Measurements from ENCODE around the gene KRT83.

The KRT83 gene

DNA sequence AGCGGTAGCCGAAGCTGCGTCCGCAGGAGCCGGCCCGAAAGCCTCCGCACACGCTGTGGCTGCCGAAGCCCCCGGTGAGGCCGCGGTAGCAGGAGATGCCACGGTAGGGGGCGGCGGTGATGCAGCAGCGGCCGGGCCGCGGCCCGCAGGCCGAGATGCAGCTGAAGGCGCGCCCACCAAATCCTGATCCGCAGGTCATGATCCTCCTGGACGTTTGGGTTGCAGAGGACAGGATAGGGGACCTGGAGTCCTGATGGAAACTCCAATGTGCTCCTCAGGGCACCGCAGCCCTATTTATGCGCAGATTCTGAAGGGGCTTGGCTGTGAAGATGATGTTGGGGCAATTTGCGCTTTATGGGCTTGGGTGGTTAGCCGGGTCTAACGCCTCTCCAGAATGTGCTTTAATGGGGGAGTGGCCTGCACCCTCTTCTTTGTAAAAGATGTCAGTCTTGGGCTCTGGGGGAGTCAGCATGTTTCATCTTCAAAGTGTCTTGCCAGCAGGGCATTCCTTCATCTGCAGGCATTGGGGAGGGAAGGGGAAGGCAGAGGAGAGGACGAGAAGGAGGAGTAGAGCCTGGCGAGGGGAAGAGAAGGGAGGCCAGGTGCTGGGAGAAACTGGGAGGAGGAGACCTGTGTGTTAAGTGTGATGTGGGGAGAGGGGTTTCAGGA, 29.8 kb downstream of the KRT83 start, which contains the start of gene KRT81:
TSS of gene KRT81 (minus strand) at position 268 of the 669 bp plus-strand sequence. CDS start at position 199, 69 bp downstream.
- TF ChIP-seq, protein P1, sequence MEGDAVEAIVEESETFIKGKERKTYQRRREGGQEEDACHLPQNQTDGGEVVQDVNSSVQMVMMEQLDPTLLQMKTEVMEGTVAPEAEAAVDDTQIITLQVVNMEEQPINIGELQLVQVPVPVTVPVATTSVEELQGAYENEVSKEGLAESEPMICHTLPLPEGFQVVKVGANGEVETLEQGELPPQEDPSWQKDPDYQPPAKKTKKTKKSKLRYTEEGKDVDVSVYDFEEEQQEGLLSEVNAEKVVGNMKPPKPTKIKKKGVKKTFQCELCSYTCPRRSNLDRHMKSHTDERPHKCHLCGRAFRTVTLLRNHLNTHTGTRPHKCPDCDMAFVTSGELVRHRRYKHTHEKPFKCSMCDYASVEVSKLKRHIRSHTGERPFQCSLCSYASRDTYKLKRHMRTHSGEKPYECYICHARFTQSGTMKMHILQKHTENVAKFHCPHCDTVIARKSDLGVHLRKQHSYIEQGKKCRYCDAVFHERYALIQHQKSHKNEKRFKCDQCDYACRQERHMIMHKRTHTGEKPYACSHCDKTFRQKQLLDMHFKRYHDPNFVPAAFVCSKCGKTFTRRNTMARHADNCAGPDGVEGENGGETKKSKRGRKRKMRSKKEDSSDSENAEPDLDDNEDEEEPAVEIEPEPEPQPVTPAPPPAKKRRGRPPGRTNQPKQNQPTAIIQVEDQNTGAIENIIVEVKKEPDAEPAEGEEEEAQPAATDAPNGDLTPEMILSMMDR (IDR thresholded peaks at IDR 0.05), result no peak

DNA sequence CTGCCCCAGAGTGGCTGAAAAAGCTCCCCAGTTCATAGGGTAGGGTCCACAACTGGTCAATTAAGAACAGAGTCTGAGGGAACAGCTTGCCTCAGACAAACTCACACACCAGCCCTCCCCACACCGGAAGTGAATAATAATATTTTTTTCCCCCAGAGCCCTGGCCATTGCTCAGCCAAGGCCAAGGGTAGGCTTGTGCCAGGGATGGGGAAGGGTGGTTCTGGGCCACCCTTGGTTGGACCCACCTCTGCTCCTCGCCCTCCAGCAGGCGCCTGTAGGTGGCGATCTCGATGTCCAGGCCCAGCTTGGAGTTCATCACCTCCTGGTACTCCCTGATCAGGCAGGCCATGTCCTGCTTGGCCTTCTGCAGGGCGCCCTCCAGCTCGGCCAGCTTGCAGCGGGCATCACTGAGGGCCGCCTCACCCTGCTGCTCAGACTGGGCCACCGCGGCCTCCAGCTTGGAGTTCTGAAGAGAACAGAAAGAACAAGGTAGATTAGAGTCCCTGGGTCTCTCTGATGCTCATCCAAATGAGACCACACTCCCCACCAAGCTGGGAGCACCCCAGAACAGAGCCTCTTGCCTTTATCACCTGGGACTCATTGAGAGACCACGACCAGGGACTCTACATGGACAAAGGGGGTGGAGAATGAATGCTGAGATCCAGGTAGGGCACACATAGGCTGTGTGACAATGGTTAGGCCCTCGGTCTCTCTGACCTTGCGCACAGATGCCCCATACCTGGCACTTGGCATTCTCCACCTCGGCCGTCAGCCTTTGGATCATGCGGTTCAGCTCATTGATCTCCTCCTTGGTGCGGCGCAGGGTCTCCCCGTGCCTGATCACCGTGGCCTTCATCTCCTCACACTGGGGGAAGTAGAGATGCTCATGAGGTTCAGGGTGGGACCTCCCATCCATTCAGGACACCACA, 34.1 kb downstream of the KRT83 start:
- TF ChIP-seq, protein P1 (IDR thresholded peaks at IDR 0.05), result peak; percentile 33; the same call in 1 of the 2 replicates

DNA sequence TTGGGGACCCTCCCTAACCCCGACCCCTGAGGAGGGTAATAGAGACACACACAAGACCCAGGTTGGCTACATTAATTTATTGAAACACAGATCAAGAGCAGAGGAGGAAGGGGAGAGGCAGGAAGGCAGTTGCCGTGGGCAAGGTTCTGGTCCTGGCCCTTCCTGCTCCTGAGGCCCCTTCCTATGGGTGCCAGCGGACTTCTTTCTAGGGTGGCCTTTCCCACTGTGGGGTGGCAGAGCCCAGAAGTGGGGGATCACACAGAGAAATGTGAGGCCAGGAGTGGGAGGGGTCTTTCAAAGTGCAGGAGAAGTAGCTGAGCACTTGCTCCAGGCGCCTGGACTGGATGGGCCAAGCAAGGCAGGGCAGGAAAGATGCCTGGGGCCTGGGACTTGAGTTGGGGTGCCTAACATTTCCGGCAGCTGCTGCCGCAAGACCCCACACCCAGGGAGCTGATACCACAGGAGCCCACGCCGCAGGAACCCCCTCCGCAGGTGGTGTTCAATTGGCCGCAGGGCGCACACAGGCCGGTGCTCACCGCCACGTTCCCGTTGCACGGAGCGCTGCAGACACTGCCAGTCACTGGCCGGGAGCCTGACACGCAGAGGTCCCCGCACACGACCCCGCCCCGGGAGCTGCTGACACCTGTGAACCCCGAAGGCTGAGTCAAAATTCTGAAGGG, 35.2 kb downstream of the KRT83 start:
- TF ChIP-seq, protein P1 (IDR thresholded peaks at IDR 0.05), result no peak

DNA sequence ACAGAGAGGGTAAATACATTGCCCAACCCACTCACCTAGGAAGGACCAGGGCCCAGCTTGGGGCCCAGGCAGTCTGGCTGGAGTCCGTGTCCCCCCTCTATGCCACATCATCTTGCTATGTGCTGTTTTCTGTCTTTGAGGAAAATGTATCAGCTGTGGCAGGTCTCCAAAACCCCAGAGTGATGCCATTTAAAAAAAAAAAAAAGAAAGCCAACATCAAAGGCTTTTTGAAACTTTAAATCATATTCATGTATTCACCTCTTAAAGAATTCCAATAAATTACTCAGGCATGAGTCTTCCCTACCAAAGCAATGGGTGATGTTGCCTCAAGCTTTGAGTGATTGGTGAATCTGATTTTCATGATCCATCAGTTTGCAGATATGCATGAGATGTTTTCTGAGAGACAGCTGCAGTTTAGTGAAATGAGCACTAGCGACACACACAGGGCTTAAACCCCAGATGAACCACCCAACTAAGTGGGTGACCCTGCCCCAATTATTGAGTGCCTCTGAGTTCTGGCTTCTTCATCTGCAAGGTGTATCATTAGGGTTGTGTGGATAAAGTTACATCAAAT, 35.9 kb downstream of the KRT83 start:
- TF ChIP-seq, protein P1 (IDR thresholded peaks at IDR 0.05), result no peak

DNA sequence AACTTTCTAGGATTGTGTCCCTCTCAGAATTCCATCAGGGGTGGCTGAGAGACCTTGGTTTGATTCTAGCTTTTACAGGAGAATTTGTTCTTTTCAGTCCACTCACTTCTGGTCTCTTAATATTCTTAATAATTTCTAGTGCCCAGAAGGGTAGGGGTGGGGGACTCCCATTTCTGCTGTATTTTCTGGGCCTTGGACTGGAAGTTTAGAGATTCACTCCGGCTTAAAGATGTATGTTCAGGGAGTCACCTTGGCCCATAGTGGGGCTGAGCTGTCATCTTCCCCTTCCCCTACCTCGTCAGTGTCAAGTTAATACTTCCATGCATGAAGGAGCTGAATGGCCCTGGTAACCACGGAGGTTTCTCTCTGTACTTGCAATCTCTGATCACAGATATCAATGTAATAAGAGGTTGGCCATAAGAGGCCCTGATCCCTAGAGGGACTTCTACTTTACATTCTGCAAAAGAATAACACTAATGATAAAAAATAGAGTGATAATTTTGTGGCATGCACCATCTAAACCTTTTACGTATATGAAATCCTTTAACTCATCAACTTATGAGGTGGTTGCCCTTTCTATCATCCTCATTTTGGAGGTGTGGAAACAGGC, 36.5 kb downstream of the KRT83 start:
- TF ChIP-seq, protein P1 (IDR thresholded peaks at IDR 0.05), result no peak

DNA sequence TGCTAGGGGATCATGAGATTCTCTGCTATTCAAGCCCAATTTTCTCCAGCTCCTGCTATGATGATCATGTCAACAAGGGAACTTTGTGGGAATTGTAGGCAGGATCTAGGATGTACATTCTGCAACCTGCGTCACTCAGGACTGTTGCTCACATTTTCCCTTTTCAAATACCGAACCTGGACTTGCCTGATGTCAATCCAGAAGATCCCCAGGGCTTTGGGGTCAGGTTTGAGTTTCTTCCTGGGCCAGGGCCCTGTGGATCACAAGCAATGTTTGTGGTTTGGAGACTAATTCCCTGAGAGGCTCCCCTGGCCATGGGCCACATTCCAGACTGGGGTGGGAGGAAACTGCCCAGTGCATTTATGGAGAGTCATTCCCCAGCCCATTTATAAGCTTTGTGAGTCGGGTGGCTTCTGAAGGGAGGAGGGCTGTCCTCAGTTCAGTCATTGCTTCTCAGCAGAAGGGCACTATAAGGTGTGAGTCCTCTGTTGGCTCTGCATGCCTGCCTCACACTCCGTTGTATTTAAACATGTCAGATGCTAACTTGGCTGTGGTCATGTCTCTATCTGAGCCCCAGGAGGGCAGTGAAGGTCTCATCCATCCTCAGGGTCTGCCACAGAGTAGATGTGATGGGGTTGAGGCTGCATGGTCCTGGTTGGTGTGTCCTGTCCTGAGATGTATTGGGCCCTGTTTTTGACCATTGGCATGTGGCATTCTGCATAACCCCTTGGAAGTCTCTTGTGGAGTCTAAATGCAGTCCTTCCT, 40.2 kb downstream of the KRT83 start:
- TF ChIP-seq, protein P1 (IDR thresholded peaks at IDR 0.05), result no peak
